GM12878 (cell line): ENCODE data around the gene TRIP4.
A peak's percentile ranks its signal among the peaks of the same experiment; 100 is the strongest.

ENCODE experiments used
- BMI1 ChIP-seq: fragments of 450-650 bp; IDR thresholded peaks from 2 replicates; pipeline ENCODE4 v1.6.1; 2016; ENCODE audit warnings: mild to moderate bottlenecking, moderate library complexity, borderline replicate concordance
- CREB1 ChIP-seq: IDR thresholded peaks from 2 replicates; pipeline ENCODE4 v1.6.1; 2012; ENCODE audit warnings: low read depth, mild to moderate bottlenecking, inconsistent platforms
- HDAC6 ChIP-seq: fragments of 200-600 bp; sonication (generic); IDR thresholded peaks from one replicate; pipeline ENCODE4 v1.8.0; 2017; ENCODE audit warnings: antibody characterized with exemption; ENCODE audit not compliant: unreplicated experiment
- MXI1 ChIP-seq: fragments of 150-350 bp; IDR thresholded peaks from 2 replicates; pipeline ENCODE4 v1.6.1; 2011; ENCODE audit warnings: low read depth, mild to moderate bottlenecking, inconsistent platforms, low read length, improper control_type of control experiment
- POLR2A ChIP-seq: IDR thresholded peaks from 2 replicates; pipeline ENCODE4 v1.6.1; 2011; ENCODE audit warnings: low read depth, mild to moderate bottlenecking, low read length
- POLR2AphosphoS5 ChIP-seq: IDR thresholded peaks from 2 replicates; pipeline ENCODE4 v1.6.1; 2011; ENCODE audit warnings: mild to moderate bottlenecking, low read length, inconsistent platforms
- SMC3 ChIP-seq: IDR thresholded peaks from 2 replicates; pipeline ENCODE4 v1.6.1; 2011; ENCODE audit warnings: low read length, improper control_type of control experiment, borderline replicate concordance
- TBL1XR1 ChIP-seq: IDR thresholded peaks from 2 replicates; pipeline ENCODE4 v1.6.1; 2012; ENCODE audit warnings: low read depth, low read length, improper control_type of control experiment
- ZNF217 ChIP-seq: fragments of 450-650 bp; IDR thresholded peaks from 2 replicates; pipeline ENCODE4 v1.6.1; 2017; ENCODE audit warnings: antibody characterized with exemption, mild to moderate bottlenecking
- TF ChIP-seq, protein P1 (sequence below), 3 experiments: IDR thresholded peaks in 2 of 3; conservative IDR thresholded peaks in 1 of 3; 2 replicates each; pipeline ENCODE4 v1.5.1; 2011; ENCODE audit warnings: low read depth in 3 of 3, low read length in 3 of 3, mild to moderate bottlenecking in 3 of 3, control low read depth in 2 of 3, moderate library complexity in 2 of 3, inconsistent platforms in 1 of 3, mixed read lengths in 1 of 3; ENCODE audit not compliant: control insufficient read depth in 2 of 3, insufficient read depth in 1 of 3; ENCODE audit errors: extremely low read depth in 1 of 3
- TF ChIP-seq, protein P2 (sequence below): IDR thresholded peaks from 2 replicates; pipeline ENCODE4 v1.6.1; 2012; ENCODE audit warnings: mild to moderate bottlenecking, low read depth, low read length
- TF ChIP-seq, protein P3 (sequence below): fragments of 450-650 bp; IDR thresholded peaks from 2 replicates; pipeline ENCODE4 v1.6.1; 2017; ENCODE audit warnings: antibody characterized with exemption, mild to moderate bottlenecking, moderate library complexity

DNA sequence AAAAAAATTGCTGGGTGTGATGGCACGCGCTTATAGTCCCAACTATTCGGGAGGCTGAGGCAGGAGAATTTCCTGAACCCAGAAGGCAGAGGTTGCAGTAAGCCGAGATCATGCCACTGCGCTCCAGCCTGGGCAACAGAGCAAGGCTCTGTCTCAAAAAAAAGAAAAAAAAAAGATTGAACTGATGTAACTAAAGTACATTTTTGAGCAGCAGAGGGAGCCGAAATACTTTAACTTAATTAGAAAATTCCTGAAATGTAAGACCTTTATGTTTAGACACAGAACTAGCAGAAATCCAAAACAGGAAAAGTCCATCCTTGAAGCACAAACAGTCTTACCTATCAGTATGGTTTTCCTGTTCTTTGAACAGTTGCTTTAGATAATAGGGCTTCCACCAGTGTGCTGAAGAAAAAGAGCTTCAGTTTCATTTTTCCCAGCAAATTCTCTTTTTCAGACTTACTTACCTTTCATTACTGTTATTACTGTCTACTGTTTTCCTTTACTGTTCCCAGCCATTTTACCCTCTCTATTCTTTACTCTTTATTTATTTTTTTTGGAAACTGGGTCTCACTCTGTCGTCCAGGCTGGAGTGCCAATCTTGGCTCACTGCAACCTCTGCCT is 39.3 kb downstream of the TRIP4 start:
- TF ChIP-seq, protein P1, sequence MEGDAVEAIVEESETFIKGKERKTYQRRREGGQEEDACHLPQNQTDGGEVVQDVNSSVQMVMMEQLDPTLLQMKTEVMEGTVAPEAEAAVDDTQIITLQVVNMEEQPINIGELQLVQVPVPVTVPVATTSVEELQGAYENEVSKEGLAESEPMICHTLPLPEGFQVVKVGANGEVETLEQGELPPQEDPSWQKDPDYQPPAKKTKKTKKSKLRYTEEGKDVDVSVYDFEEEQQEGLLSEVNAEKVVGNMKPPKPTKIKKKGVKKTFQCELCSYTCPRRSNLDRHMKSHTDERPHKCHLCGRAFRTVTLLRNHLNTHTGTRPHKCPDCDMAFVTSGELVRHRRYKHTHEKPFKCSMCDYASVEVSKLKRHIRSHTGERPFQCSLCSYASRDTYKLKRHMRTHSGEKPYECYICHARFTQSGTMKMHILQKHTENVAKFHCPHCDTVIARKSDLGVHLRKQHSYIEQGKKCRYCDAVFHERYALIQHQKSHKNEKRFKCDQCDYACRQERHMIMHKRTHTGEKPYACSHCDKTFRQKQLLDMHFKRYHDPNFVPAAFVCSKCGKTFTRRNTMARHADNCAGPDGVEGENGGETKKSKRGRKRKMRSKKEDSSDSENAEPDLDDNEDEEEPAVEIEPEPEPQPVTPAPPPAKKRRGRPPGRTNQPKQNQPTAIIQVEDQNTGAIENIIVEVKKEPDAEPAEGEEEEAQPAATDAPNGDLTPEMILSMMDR (IDR thresholded peaks at IDR 0.05 in 2 of 3, conservative IDR thresholded peaks at IDR 0.05 in 1 of 3; ENCODE audit: control insufficient read depth in 2 of 3, extremely low read depth in 1 of 3, insufficient read depth in 1 of 3, low read depth in 3 of 3, low read length in 3 of 3), result peak in 1 of 3 experiments; percentile 43; a peak in 1 of 6 replicates
- TF ChIP-seq POLR2A, result no peak
- TF ChIP-seq MXI1, result no peak
- TF ChIP-seq, protein P2, sequence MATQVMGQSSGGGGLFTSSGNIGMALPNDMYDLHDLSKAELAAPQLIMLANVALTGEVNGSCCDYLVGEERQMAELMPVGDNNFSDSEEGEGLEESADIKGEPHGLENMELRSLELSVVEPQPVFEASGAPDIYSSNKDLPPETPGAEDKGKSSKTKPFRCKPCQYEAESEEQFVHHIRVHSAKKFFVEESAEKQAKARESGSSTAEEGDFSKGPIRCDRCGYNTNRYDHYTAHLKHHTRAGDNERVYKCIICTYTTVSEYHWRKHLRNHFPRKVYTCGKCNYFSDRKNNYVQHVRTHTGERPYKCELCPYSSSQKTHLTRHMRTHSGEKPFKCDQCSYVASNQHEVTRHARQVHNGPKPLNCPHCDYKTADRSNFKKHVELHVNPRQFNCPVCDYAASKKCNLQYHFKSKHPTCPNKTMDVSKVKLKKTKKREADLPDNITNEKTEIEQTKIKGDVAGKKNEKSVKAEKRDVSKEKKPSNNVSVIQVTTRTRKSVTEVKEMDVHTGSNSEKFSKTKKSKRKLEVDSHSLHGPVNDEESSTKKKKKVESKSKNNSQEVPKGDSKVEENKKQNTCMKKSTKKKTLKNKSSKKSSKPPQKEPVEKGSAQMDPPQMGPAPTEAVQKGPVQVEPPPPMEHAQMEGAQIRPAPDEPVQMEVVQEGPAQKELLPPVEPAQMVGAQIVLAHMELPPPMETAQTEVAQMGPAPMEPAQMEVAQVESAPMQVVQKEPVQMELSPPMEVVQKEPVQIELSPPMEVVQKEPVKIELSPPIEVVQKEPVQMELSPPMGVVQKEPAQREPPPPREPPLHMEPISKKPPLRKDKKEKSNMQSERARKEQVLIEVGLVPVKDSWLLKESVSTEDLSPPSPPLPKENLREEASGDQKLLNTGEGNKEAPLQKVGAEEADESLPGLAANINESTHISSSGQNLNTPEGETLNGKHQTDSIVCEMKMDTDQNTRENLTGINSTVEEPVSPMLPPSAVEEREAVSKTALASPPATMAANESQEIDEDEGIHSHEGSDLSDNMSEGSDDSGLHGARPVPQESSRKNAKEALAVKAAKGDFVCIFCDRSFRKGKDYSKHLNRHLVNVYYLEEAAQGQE, result no peak
- TF ChIP-seq BMI1, result no peak
- TF ChIP-seq, protein P3, sequence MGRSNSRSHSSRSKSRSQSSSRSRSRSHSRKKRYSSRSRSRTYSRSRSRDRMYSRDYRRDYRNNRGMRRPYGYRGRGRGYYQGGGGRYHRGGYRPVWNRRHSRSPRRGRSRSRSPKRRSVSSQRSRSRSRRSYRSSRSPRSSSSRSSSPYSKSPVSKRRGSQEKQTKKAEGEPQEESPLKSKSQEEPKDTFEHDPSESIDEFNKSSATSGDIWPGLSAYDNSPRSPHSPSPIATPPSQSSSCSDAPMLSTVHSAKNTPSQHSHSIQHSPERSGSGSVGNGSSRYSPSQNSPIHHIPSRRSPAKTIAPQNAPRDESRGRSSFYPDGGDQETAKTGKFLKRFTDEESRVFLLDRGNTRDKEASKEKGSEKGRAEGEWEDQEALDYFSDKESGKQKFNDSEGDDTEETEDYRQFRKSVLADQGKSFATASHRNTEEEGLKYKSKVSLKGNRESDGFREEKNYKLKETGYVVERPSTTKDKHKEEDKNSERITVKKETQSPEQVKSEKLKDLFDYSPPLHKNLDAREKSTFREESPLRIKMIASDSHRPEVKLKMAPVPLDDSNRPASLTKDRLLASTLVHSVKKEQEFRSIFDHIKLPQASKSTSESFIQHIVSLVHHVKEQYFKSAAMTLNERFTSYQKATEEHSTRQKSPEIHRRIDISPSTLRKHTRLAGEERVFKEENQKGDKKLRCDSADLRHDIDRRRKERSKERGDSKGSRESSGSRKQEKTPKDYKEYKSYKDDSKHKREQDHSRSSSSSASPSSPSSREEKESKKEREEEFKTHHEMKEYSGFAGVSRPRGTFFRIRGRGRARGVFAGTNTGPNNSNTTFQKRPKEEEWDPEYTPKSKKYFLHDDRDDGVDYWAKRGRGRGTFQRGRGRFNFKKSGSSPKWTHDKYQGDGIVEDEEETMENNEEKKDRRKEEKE, result no peak
- TF ChIP-seq TBL1XR1, result no peak
- peak; percentile 36; the same call in 1 of the 2 replicates for TF ChIP-seq SMC3
- TF ChIP-seq HDAC6, result no peak
- no peak for TF ChIP-seq POLR2AphosphoS5
- no peak for TF ChIP-seq ZNF217
- no peak for TF ChIP-seq CREB1
